ENCODE measurements around the gene NR5A1.

The NR5A1 gene

GRCh38 chr9:124486778-124487259, 20.4 kb downstream of the NR5A1 start:
- in situ Hi-C loops (cut with HindIII; ENCODE audit: low sequenced_read_pairs), result no loop called here
- TF ChIP-seq CTCF (IDR thresholded peaks at IDR 0.05; ENCODE audit: low read depth, low read length, missing control alignments), result no peak
- no peak overlapping the region for H3K4me3 ChIP-seq (ENCODE audit: low read depth, low read length)
- DNase-seq (ENCODE audit: low read depth), result no peak

- no peak for TF ChIP-seq CTCF (IDR thresholded peaks at IDR 0.05; ENCODE audit: low read depth, low read length, missing control alignments)
- no peak overlapping the region for H3K4me3 ChIP-seq (ENCODE audit: low read depth, low read length)
- in situ Hi-C loops (cut with HindIII; ENCODE audit: low sequenced_read_pairs), result no loop called here
- no peak for DNase-seq (ENCODE audit: low read depth)
Measured at GRCh38 chr9:124485936-124486335, 21.3 kb downstream of the NR5A1 start.

GRCh38 chr9:124485201-124485600, 22.0 kb downstream of the NR5A1 start:
- in situ Hi-C loops (cut with HindIII; ENCODE audit: low sequenced_read_pairs), result no loop called here
- H3K4me3 ChIP-seq (ENCODE audit: low read depth, low read length), result no peak overlapping the region
- DNase-seq (ENCODE audit: low read depth), result no peak
- no peak for TF ChIP-seq CTCF (IDR thresholded peaks at IDR 0.05; ENCODE audit: low read depth, low read length, missing control alignments)

GRCh38 chr9:124483481-124483880, 23.7 kb downstream of the NR5A1 start:
- in situ Hi-C loops (cut with HindIII; ENCODE audit: low sequenced_read_pairs), result loop anchor here (5.0 kb wide), 1 partner anchor 54 kb away; no protein-coding TSS in a partner anchor
- TF ChIP-seq CTCF (IDR thresholded peaks at IDR 0.05; ENCODE audit: low read depth, low read length, missing control alignments), result no peak
- no peak overlapping the region for H3K4me3 ChIP-seq (ENCODE audit: low read depth, low read length)
- DNase-seq (ENCODE audit: low read depth), result no peak

- no peak for DNase-seq (ENCODE audit: low read depth)
- no peak for TF ChIP-seq CTCF (IDR thresholded peaks at IDR 0.05; ENCODE audit: low read depth, low read length, missing control alignments)
- in situ Hi-C loops (cut with HindIII; ENCODE audit: low sequenced_read_pairs), result loop anchor here (5.0 kb wide), 1 partner anchor 55 kb away; no protein-coding TSS in a partner anchor
- H3K4me3 ChIP-seq (ENCODE audit: low read depth, low read length), result no peak overlapping the region
Measured at GRCh38 chr9:124482431-124483031, 24.7 kb downstream of the NR5A1 start.

- no peak for DNase-seq (ENCODE audit: low read depth)
- no peak for TF ChIP-seq CTCF (IDR thresholded peaks at IDR 0.05; ENCODE audit: low read depth, low read length, missing control alignments)
- in situ Hi-C loops (cut with HindIII; ENCODE audit: low sequenced_read_pairs), result loop anchor here (5.0 kb wide), 1 partner anchor 56 kb away; no protein-coding TSS in a partner anchor
- no peak overlapping the region for H3K4me3 ChIP-seq (ENCODE audit: low read depth, low read length)
Measured at GRCh38 chr9:124481115-124481514, 26.1 kb downstream of the NR5A1 start.
